ENCODE results near the gene MGAT5. TPM values are rescaled to one million over a fixed set of nuclear protein-coding genes. Genes with fewer than 3 reads are reported as not detected.

The MGAT5 gene
- polyA plus RNA-seq, 4 donors: 51.2 to 57.2 (median 53.7) TPM

GRCh38 chr2:134389381-134389780 lies 135.5 kb downstream of the MGAT5 start:
- no peak for DNase-seq (ENCODE audit: low read depth in 4 of 4, low spot score in 3 of 4)

GRCh38 chr2:134391751-134392160 lies 137.9 kb downstream of the MGAT5 start:
- DNase-seq (ENCODE audit: low read depth in 4 of 4, low spot score in 3 of 4): no peak

GRCh38 chr2:134392442-134393074 lies 138.7 kb downstream of the MGAT5 start:
- DNase-seq (ENCODE audit: low read depth in 4 of 4, low spot score in 3 of 4): no peak

GRCh38 chr2:134393075-134393461 lies 139.2 kb downstream of the MGAT5 start:
- no peak for DNase-seq (ENCODE audit: low read depth in 4 of 4, low spot score in 3 of 4)

DNA sequence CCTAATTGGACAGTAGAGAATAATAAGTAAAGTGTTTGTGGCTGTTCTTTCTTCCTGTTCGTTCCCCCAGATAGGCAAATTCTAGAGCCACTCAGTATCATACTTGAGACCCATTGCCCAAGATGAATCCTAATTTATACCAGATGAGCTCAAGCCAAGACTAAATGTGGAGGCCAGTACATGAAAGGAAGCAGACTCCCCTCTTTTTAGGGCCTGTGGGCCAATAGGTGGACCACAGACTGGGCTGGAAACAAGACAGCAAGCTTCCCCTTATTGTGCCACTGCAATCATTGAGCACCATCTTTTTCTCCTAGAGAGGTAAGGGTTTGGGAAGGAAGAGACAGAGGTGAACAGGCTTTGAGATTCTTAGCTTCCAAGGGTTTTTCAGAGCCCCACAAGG lies 141.9 kb downstream of the MGAT5 start:
- no peak for DNase-seq (ENCODE audit: low read depth in 4 of 4, low spot score in 3 of 4)

DNA sequence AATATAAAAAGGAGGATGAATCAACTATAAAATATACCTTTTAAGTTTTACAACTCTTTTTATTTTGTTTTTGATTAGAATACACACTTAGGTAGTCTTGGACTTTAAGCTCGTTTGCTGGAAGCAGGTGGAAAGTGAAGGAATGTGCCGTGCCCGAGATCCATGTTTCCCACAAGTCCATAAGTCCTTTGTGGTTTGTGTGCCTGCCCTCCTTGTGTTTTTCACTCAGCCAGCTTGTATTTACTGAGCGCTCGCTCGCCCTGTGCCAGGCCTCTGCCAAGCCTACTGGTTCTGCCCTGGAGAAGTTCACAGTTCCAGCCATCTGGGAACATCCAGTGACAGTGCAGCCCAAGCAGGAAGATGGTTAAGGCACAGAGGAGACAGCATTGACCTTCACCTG lies 142.6 kb downstream of the MGAT5 start:
- DNase-seq (ENCODE audit: low read depth in 4 of 4, low spot score in 3 of 4): no peak

DNA sequence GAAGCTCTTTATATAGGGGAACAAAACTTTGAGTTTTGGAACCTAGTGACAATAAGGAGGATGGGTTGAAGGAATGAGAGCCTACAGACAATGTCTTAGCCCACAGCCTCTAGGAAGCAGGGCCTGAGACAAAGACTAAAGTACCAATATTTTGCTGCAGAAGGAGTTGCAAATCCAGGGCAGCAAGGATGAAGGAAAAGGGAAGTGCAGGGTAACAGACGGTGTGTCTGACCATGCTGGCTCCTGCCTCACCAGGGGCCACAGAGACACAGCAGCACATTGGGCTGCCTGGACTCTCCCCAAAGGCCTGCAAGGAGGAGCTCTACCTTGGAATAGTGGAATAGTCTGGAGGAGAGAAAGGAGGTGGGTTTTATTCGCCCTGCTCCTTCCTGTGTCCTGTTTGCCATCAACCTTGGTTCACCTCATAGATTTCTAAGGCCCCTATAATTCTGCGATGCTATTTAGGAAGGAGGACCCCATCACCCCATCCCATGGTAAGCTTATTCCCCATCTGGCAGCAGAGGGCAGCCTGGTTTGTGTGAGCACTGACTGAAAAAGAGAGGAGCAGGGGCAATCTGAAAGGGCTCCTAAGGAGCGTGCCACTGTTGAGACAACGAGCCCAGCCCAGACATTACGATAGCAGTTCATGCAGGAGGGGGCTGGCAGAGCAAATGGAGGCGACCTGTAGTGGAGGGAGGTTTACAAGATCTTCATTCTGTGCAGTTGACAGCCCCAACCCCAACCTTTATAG lies 143.4 kb downstream of the MGAT5 start:
- no peak for DNase-seq (ENCODE audit: low read depth in 4 of 4, low spot score in 3 of 4)

DNA sequence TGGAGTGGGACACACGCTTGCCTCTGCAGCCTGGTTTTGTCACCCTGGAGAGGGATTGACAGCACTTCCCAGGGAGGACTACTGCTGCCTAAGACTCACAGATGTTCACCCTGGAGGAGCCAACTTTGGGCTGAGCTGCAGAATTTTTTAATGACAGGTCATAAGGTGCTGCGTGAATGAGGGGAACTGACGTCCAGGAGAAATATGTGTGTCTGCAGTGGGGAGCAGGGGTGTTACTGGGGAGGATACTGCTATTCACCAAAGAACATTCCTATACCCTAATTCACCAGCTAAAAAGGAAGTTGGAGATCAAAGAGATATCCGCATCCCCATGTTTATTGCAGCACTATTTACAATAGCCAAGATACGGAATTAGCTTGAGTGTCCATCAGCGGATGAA lies 144.4 kb downstream of the MGAT5 start:
- no peak for DNase-seq (ENCODE audit: low read depth in 4 of 4, low spot score in 3 of 4)

- DNase-seq (ENCODE audit: low read depth in 4 of 4, low spot score in 3 of 4): no peak
These were observed 145.2 kb downstream of the MGAT5 start for GRCh38 chr2:134399096-134399495.

GRCh38 chr2:134401081-134401497 lies 147.2 kb downstream of the MGAT5 start:
- DNase-seq (ENCODE audit: low read depth in 4 of 4, low spot score in 3 of 4): no peak

DNA sequence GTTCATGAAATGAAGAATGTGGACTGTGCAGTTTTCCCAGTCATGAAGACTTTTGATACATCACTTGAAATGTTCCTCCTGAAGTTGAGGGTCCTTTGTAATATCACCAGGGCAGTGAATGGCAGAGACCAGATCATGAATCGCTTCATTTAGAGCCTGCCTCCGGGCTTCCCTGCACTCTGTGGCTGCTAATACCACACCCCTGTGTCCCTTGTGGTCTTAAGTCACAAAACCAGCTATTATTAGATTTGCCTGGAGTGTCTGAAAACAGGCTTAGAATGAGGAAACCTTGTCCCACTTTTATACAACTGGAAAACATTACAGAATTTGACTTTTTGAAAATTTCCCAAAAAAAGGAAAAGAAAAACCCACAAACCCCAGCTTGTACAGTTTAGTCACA lies 147.9 kb downstream of the MGAT5 start:
- DNase-seq (ENCODE audit: low read depth in 4 of 4, low spot score in 3 of 4): no peak

DNA sequence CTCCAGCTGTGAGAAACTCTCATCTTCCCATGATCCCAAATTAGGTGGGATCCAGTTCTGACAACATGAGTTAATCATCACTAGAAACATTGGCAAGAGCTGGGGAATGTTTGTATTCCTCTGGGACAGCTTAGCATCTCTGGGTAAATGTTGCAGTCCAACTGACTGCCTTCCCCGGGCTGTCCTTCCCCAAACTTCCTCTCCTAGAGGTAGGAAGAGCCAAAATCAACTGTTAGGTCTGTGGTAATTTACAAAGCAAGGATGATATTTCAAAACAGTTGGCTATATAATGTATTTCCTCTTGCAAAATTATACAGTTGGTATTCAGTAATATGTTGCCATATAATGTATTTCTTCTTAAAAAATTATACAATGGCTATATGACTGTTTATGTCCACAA lies 148.5 kb downstream of the MGAT5 start:
- DNase-seq (ENCODE audit: low read depth in 4 of 4, low spot score in 3 of 4): no peak

DNA sequence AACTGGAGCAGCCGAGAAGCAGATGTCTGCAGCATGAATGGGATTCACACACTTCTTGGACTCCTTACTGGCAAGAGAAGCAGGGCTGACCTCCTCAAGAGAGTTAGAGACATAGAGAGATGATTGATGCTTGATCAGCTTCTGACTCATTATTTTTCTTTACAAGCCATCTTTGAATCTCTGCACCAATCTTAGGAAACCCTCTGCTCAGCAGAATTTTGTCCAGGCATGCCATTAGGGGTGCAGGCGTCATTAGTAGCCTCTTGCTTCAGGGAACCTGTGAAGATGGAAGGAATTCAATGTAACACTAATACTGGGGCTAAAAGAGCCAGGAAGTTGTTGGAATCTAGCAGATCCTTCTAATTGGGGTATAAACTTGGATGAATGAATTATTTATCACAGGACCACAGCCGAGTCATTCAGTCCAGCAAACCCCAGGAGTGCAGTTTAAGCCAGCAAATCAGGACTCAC lies 151.8 kb downstream of the MGAT5 start:
- DNase-seq (ENCODE audit: low read depth in 4 of 4, low spot score in 3 of 4): no peak

GRCh38 chr2:134406311-134406710 lies 152.4 kb downstream of the MGAT5 start:
- no peak for DNase-seq (ENCODE audit: low read depth in 4 of 4, low spot score in 3 of 4)

GRCh38 chr2:134406736-134407135 lies 152.9 kb downstream of the MGAT5 start:
- DNase-seq (ENCODE audit: low read depth in 4 of 4, low spot score in 3 of 4): no peak

- no peak for DNase-seq (ENCODE audit: low read depth in 4 of 4, low spot score in 3 of 4)
These were observed 153.4 kb downstream of the MGAT5 start for GRCh38 chr2:134407154-134407890.

DNA sequence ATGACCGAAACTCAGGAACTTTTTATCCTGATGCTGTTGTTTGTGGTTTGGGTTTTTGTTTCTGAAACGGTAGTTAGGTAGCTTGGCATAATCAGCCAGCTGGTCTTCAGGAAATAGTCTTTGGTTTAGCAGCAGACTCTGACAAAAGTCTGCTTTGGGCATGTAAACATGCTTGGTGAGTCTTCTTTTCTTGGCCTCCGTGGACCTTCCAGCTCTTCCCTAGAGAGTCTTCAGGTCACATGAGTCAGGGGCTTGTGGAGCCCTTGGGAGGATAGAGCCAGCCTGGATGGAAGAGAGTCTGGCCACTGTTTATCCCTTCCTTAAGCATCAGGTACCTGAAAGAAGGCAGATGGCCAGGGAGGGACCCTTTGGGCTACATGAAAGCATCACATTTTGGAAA lies 154.5 kb downstream of the MGAT5 start:
- no peak for DNase-seq (ENCODE audit: low read depth in 4 of 4, low spot score in 3 of 4)

DNA sequence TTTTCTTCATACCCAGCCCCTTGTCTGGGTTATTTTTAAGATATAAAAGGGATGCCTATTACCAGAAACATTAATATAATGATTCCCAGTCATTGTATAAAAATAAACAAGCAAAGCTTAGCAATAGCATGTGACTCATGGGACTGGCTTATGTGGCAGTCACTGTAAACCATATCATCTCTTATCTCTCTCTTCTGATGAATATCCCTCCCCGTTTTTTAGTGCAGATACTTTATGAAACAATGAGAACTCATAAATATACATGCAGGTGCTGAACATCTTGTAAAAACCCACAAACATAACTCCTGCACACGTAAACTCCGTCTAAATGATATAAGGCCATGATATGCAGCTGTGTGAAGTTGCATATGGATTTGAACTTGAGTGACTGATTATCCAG lies 154.9 kb downstream of the MGAT5 start:
- DNase-seq (ENCODE audit: low read depth in 4 of 4, low spot score in 3 of 4): no peak

GRCh38 chr2:134410006-134410405 lies 156.1 kb downstream of the MGAT5 start:
- no peak for DNase-seq (ENCODE audit: low read depth in 4 of 4, low spot score in 3 of 4)

GRCh38 chr2:134410831-134411231 lies 157.0 kb downstream of the MGAT5 start:
- DNase-seq (ENCODE audit: low read depth in 4 of 4, low spot score in 3 of 4): no peak

- no peak for DNase-seq (ENCODE audit: low read depth in 4 of 4, low spot score in 3 of 4)
These were observed 157.5 kb downstream of the MGAT5 start for GRCh38 chr2:134411279-134411827.
